A673 (cell line): Measurements from ENCODE around the gene NPTN. TPM values are rescaled to one million over a fixed set of nuclear protein-coding genes. Genes with fewer than 3 reads are reported as not detected.

Experiments used
- BruUV-seq: library from RNA; stranded (reverse); fragments of 400-500 nt; replicated peaks from 2 replicates; lab custom pipeline; 2021; lab: Mats Ljungman, UMichigan
- CTCF ChIA-PET: fragments of 300-600 bp; sonication (Branson Sonifier 250); formaldehyde crosslinking; loops from one replicate; lab custom pipeline; 2022; ENCODE audit warnings: antibody characterized with exemption; lab: Charles Lee
- POLR2A ChIA-PET: fragments of 300-600 bp; sonication (Branson Sonifier 250); formaldehyde crosslinking; loops from one replicate; lab custom pipeline; 2022; ENCODE audit warnings: antibody characterized with exemption; ENCODE audit not compliant: low non-redundant PET; lab: Charles Lee
- DNase-seq: peaks from one replicate; pipeline ENCODE4 v3.0.0-alpha.2; 2015; ENCODE audit warnings: low spot score
- H3K27ac ChIP-seq: fragments of 200-600 bp; sonication (generic); 2 replicates; pipeline ENCODE4 v1.5.1; 2016; ENCODE audit warnings: mixed run types, low read depth, mild to moderate bottlenecking, mixed read lengths, antibody characterized with exemption, low read length; ENCODE audit not compliant: poor library complexity, severe bottlenecking
- H3K27me3 ChIP-seq: fragments of 200-600 bp; sonication (generic); replicated peaks from 2 replicates; pipeline ENCODE4 v1.6.1; 2017; ENCODE audit warnings: mixed run types, low read depth, mild to moderate bottlenecking, mixed read lengths, antibody characterized with exemption, low read length; ENCODE audit not compliant: insufficient read depth, poor library complexity
- H3K36me3 ChIP-seq: fragments of 200-600 bp; sonication (generic); 2 replicates; pipeline ENCODE4 v1.6.1; 2016; ENCODE audit warnings: mixed run types, mild to moderate bottlenecking, mixed read lengths, antibody characterized with exemption, low read length; ENCODE audit not compliant: insufficient read depth, poor library complexity, severe bottlenecking
- H3K4me1 ChIP-seq: fragments of 200-600 bp; sonication (generic); 2 replicates; pipeline ENCODE4 v1.6.1; 2017; ENCODE audit warnings: mixed run types, mild to moderate bottlenecking, mixed read lengths, antibody characterized with exemption, low read length; ENCODE audit not compliant: insufficient read depth, poor library complexity, severe bottlenecking
- H3K4me3 ChIP-seq: fragments of 200-600 bp; sonication (generic); 2 replicates; pipeline ENCODE4 v1.5.1; 2016; ENCODE audit warnings: low read depth, mixed run types, mild to moderate bottlenecking, mixed read lengths, low read length; ENCODE audit not compliant: poor library complexity, severe bottlenecking
- H3K9me3 ChIP-seq: fragments of 200-600 bp; sonication (generic); 2 replicates; pipeline ENCODE4 v1.6.1; 2016; ENCODE audit warnings: mixed run types, low read depth, mild to moderate bottlenecking, mixed read lengths, antibody characterized with exemption, low read length; ENCODE audit not compliant: poor library complexity, severe bottlenecking
- EZH2 ChIP-seq: fragments of 200-600 bp; sonication (generic); IDR thresholded peaks from 2 replicates; pipeline ENCODE4 v1.6.1; 2017; ENCODE audit warnings: borderline replicate concordance, low read depth, mild to moderate bottlenecking, mixed read lengths, antibody characterized with exemption, low read length; ENCODE audit not compliant: poor library complexity, severe bottlenecking
- intact Hi-C: fragments of 100-400 bp; cut with micrococcal nuclease; formaldehyde crosslinking; loops from one replicate; pipeline ENCODE4 v1.10.0; 2022; ENCODE audit not compliant: unreplicated experiment
- total RNA-seq: library from RNA; stranded (reverse); gene quantifications from 2 replicates; pipeline ENCODE4 v1.2.3, GENCODE V29; 2021
- TF ChIP-seq, protein P1 (sequence below): fragments of 300-800, 200-600 bp; sonication (generic); conservative IDR thresholded peaks from 2 replicates; pipeline ENCODE4 v1.5.1; 2017; ENCODE audit warnings: low read depth, mild to moderate bottlenecking, antibody characterized with exemption, low read length, moderate library complexity, mixed read lengths

NPTN gene
- total RNA-seq, 1 experiment from 2014 or later = 101 TPM

DNA sequence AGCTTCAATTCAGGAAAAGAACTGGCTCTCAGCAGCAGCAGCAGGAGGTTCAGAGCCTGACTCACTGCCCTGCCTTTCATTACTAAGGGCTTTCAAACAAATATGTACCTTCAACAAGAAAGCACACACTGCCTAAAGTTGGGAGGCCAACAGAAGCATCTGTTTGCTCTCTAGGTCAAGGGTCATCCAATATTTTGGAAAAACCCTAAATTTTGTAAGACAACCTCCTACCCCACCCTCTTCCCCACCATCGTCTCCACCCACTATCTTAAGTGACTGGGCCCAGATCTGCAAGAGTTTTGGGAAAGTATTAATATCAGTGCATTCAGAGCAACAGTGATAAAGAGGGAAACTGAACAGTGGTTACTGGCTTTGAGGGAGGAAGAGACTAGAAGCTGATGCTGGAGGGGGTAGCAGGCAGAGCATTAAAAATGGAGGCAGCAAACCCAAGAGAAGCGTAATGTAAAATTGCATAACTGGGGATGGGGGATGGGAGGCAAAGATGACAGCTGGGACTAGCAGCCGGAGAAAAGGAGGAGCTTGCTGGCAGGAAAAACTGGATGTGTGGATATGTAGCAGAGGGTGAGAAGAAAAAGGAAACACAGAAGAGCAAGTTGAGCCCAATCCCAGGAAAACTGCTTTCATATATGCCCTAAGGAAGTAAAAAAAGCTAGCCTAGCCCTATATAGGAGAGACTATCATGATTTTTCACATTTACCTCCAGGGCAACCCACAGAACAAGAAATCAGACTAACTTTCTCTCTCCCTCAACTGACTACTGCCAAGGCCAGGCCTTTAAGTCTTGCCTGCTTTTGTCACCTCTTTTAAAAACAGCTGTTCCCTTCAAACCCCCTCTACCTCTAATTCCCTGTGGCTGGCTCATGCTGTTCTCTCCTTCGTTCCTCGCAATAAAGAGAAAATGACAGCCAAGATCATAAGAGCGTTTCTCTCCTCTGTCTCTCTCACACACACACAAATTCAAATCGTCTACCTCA, 31.4 kb downstream of the NPTN start:
- no TSS peak for BruUV-seq
- Histone ChIP-seq H3K36me3 (no peaks in the 10 kb centered on the region), H3K9me3 (no peaks in the 10 kb centered on the region), H3K4me1 (peaks cover 56% of the 10 kb centered on the region), H3K4me3 (no peak overlapping the region), H3K27ac (peak overlapping the region; percentile 44), H3K27me3 (no peaks in the 10 kb centered on the region)
- DNase-seq = peak; percentile 60
- TF ChIP-seq, protein P1, sequence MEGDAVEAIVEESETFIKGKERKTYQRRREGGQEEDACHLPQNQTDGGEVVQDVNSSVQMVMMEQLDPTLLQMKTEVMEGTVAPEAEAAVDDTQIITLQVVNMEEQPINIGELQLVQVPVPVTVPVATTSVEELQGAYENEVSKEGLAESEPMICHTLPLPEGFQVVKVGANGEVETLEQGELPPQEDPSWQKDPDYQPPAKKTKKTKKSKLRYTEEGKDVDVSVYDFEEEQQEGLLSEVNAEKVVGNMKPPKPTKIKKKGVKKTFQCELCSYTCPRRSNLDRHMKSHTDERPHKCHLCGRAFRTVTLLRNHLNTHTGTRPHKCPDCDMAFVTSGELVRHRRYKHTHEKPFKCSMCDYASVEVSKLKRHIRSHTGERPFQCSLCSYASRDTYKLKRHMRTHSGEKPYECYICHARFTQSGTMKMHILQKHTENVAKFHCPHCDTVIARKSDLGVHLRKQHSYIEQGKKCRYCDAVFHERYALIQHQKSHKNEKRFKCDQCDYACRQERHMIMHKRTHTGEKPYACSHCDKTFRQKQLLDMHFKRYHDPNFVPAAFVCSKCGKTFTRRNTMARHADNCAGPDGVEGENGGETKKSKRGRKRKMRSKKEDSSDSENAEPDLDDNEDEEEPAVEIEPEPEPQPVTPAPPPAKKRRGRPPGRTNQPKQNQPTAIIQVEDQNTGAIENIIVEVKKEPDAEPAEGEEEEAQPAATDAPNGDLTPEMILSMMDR = no peak
- no peak for TF ChIP-seq EZH2
- intact Hi-C loops = no loop called here
- CTCF ChIA-PET = interaction anchor here (0.6 kb wide), 2 partner anchors 41 to 185 kb away, joined by 3 read pairs; no protein-coding TSS in a partner anchor
- POLR2A ChIA-PET = no interaction called here

- ChIA-PET POLR2A (no interaction called here), CTCF (interaction anchor here (0.6 kb wide), 2 partner anchors 40 to 184 kb away, joined by 3 read pairs; no protein-coding TSS in a partner anchor)
- intact Hi-C loops = no loop called here
- BruUV-seq = no TSS peak
- Histone ChIP-seq H3K36me3 (no peaks in the 10 kb centered on the region), H3K27ac (no peak overlapping the region), H3K4me1 (peaks cover 56% of the 10 kb centered on the region), H3K27me3 (no peaks in the 10 kb centered on the region), H3K4me3 (no peak overlapping the region), H3K9me3 (no peaks in the 10 kb centered on the region)
- TF ChIP-seq, protein P1 = no peak
- TF ChIP-seq EZH2 = no peak
- no peak for DNase-seq
These were observed 32.5 kb downstream of the NPTN start for GRCh38 chr15:73600413-73601335.

GRCh38 chr15:73599934-73600333, 33.3 kb downstream of the NPTN start:
- peaks cover 56% of the 10 kb centered on the region for H3K4me1 ChIP-seq
- no TSS peak for BruUV-seq
- POLR2A ChIA-PET = no interaction called here

More at GRCh38 chr15:73599934-73600333, 33.3 kb downstream of the NPTN start:
- H3K4me3 ChIP-seq = no peak overlapping the region
- no peaks in the 10 kb centered on the region for H3K9me3 ChIP-seq
- TF ChIP-seq, protein P1 = no peak
- TF ChIP-seq EZH2 = no peak
- H3K27me3 ChIP-seq = no peaks in the 10 kb centered on the region
- DNase-seq = no peak
- CTCF ChIA-PET = no interaction called here
- no peaks in the 10 kb centered on the region for H3K36me3 ChIP-seq
- intact Hi-C loops = no loop called here
- H3K27ac ChIP-seq = no peak overlapping the region
